HepG2 (cell line): ENCODE measurements around the gene GNA12. TPM values are rescaled to one million over a fixed set of nuclear protein-coding genes. Genes with fewer than 3 reads are reported as not detected.

Source experiments
- AHDC1 ChIP-seq: sonication (generic); formaldehyde crosslinking; IDR thresholded peaks from 2 replicates; pipeline ENCODE4 v1.5.1; 2020; ENCODE audit warnings: mild to moderate bottlenecking, missing genetic modification reagents, borderline replicate concordance
- BCL6 ChIP-seq: IDR thresholded peaks from 2 replicates; pipeline ENCODE4 v1.6.1; 2016; ENCODE audit warnings: missing genetic modification reagents, missing compliant biosample characterization
- CEBPZ ChIP-seq: IDR thresholded peaks from 2 replicates; pipeline ENCODE4 v1.6.1; 2012; ENCODE audit warnings: low read length, improper control_type of control experiment
- ELF4 ChIP-seq: sonication (generic); formaldehyde crosslinking; IDR thresholded peaks from 2 replicates; pipeline ENCODE4 v1.5.0; 2020; ENCODE audit warnings: missing genetic modification reagents, mild to moderate bottlenecking, moderate library complexity, borderline replicate concordance
- ETV5 ChIP-seq: IDR thresholded peaks from 2 replicates; pipeline ENCODE4 v1.6.1; 2018; ENCODE audit warnings: missing biosample characterization, missing genetic modification reagents, inconsistent platforms, borderline replicate concordance
- GATAD2A ChIP-seq: IDR thresholded peaks from 2 replicates; pipeline ENCODE4 v1.6.1; 2016
- KAT8 ChIP-seq: IDR thresholded peaks from 2 replicates; pipeline ENCODE4 v1.6.1; 2016; ENCODE audit warnings: missing genetic modification reagents, missing compliant biosample characterization
- KDM3A ChIP-seq: IDR thresholded peaks from 2 replicates; pipeline ENCODE4 v1.6.1; 2018; ENCODE audit warnings: low read depth, missing compliant biosample characterization
- MAZ ChIP-seq, 2 experiments: sonication (generic) in 1 of 2; formaldehyde crosslinking in 1 of 2; IDR thresholded peaks; 2 replicates each; pipeline versions ENCODE4 v1.5.0 to v1.6.1; 2012 to 2020; ENCODE audit warnings: low read depth in 2 of 2, mild to moderate bottlenecking in 2 of 2, borderline replicate concordance in 1 of 2, improper control_type of control experiment in 1 of 2, low read length in 1 of 2, missing genetic modification reagents in 1 of 2, moderate library complexity in 1 of 2
- MYPOP ChIP-seq: sonication (generic); formaldehyde crosslinking; IDR thresholded peaks from 2 replicates; pipeline ENCODE4 v1.8.1; 2023; ENCODE audit warnings: mild to moderate bottlenecking, moderate library complexity, missing genetic modification reagents
- NFIB ChIP-seq: sonication (generic); formaldehyde crosslinking; IDR thresholded peaks from 2 replicates; pipeline ENCODE4 v1.9.0; 2021; ENCODE audit warnings: missing genetic modification reagents, mild to moderate bottlenecking, borderline replicate concordance
- SSRP1 ChIP-seq: IDR thresholded peaks from 2 replicates; pipeline ENCODE4 v1.6.1; 2016; ENCODE audit warnings: control low read depth
- TFAP4 ChIP-seq: sonication (generic); IDR thresholded peaks from 2 replicates; pipeline ENCODE4 v1.6.1; 2016; ENCODE audit warnings: low read depth, borderline replicate concordance
- ZNF256 ChIP-seq: sonication (generic); formaldehyde crosslinking; conservative IDR thresholded peaks from 2 replicates; pipeline ENCODE4 v1.4.0; 2020; ENCODE audit warnings: missing genetic modification reagents
- ZNF331 ChIP-seq: sonication (generic); formaldehyde crosslinking; IDR thresholded peaks from 2 replicates; pipeline ENCODE4 v1.4.0; 2020; ENCODE audit warnings: missing genetic modification reagents
- polyA plus RNA-seq, 8 experiments: library from polyadenylated mRNA; depleted of rRNA in 3 of 8; stranded (reverse) in 7 of 8; unstranded in 1 of 8; fragments of >200 nt; fragmentation: Illumina TruSeq in 4 of 8; extraction: Trizol in 4 of 8; gene quantifications; 2 replicates each; pipeline versions ENCODE4 v1.2.1 to v1.2.3, GENCODE V29; 2011 to 2016; ENCODE audit warnings: low read depth in 4 of 8, missing spikeins in 1 of 8, mixed read lengths in 1 of 8; ENCODE audit not compliant: insufficient read depth in 1 of 8
- total RNA-seq, 5 experiments: library from RNA; depleted of rRNA; stranded (reverse); fragments of >200 nt; fragmentation: Illumina TruSeq; extraction: Trizol; gene quantifications; 2 replicates each; pipeline ENCODE4 v1.2.3, GENCODE V29; 2016; ENCODE audit warnings: low read depth in 1 of 5

GNA12 gene
- total and polyA plus RNA-seq, 2 of the 13 experiments (the other 11 are each of a cell fraction or from before 2014, with no cell fraction given): 16.2 to 50.9 TPM

- TF ChIP-seq BCL6 (no peak), SSRP1 (CRISPR knock-in tag) (no peak), ETV5 (CRISPR knock-in tag) (peak; percentile 57; the same call in 1 of the 2 replicates), NFIB (CRISPR knock-in tag) (no peak), ZNF256 (no peak), TFAP4 (0 out of 2 replicates have a peak, but pooled peaks have one; percentile 2), CEBPZ (no peak), ELF4 (no peak), AHDC1 (CRISPR knock-in tag) (peak; percentile 85; the same call in 1 of the 2 replicates), MYPOP (CRISPR knock-in tag) (no peak), MAZ (IDR thresholded peaks at IDR 0.05; ENCODE audit: borderline replicate concordance, low read depth, low read length) (no peak), MAZ (CRISPR knock-in tag; IDR thresholded peaks at IDR 0.05; ENCODE audit: low read depth) (0 out of 2 replicates have a peak, but pooled peaks have one; percentile 25), ZNF331 (no peak; the same call in 1 of the 2 replicates), KAT8 (CRISPR knock-in tag) (peak; percentile 45; the same call in 1 of the 2 replicates), KDM3A (CRISPR knock-in tag) (no peak), GATAD2A (CRISPR knock-in tag) (peak; percentile 90)
Observed at GRCh38 chr7:2820508-2820934, 23.6 kb downstream of the GNA12 start (continued).
